GM12874 (cell line): ENCODE results near the gene SPPL2B.

Experiments used
- TF ChIP-seq, protein P1 (sequence below): IDR thresholded peaks from 2 replicates; pipeline ENCODE4 v1.5.1; 2011; ENCODE audit warnings: low read depth, mild to moderate bottlenecking, control low read depth, low read length, moderate library complexity; ENCODE audit not compliant: insufficient read depth

SPPL2B gene

DNA sequence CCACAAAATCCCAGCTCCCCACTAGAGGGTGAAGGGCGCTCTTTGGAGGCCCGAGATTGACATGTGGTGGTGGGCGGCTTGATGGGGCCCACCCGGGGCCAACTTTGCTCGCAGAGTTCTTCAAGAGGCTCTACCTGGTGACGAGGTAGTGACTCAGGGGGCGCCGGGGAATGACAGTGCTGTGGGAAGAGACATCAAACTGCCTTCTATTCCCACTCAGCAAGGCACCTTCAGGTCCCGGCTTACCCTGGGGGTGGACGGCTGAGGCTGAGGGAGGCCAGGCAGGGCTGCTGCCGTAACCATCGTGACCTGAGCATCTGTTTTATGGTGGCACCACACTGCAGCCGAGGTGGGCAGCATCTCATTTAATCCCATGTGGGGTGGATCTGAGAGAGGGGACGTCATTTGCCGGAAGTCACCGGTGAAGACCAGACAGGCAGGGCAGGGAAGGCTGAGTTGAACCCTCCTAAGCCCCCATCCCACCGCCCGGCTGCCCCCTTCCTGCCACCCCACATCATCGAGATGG, 22.1 kb upstream of the SPPL2B start:
- TF ChIP-seq, protein P1, sequence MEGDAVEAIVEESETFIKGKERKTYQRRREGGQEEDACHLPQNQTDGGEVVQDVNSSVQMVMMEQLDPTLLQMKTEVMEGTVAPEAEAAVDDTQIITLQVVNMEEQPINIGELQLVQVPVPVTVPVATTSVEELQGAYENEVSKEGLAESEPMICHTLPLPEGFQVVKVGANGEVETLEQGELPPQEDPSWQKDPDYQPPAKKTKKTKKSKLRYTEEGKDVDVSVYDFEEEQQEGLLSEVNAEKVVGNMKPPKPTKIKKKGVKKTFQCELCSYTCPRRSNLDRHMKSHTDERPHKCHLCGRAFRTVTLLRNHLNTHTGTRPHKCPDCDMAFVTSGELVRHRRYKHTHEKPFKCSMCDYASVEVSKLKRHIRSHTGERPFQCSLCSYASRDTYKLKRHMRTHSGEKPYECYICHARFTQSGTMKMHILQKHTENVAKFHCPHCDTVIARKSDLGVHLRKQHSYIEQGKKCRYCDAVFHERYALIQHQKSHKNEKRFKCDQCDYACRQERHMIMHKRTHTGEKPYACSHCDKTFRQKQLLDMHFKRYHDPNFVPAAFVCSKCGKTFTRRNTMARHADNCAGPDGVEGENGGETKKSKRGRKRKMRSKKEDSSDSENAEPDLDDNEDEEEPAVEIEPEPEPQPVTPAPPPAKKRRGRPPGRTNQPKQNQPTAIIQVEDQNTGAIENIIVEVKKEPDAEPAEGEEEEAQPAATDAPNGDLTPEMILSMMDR: no peak

- TF ChIP-seq, protein P1: no peak
Measured at GRCh38 chr19:2306971-2307370, 21.5 kb upstream of the SPPL2B start.

- TF ChIP-seq, protein P1: no peak
Measured at GRCh38 chr19:2307518-2308012, 20.9 kb upstream of the SPPL2B start.

- TF ChIP-seq, protein P1: no peak
Measured at GRCh38 chr19:2308114-2308556, 20.3 kb upstream of the SPPL2B start, which contains the start of gene LINGO3. Gene LINGO3, minus strand, starts transcription at chr19:2308154. Its CDS starts 16,378 bp downstream, at chr19:2291776.

- TF ChIP-seq, protein P1: no peak
Measured at GRCh38 chr19:2309734-2310362, 18.6 kb upstream of the SPPL2B start.

DNA sequence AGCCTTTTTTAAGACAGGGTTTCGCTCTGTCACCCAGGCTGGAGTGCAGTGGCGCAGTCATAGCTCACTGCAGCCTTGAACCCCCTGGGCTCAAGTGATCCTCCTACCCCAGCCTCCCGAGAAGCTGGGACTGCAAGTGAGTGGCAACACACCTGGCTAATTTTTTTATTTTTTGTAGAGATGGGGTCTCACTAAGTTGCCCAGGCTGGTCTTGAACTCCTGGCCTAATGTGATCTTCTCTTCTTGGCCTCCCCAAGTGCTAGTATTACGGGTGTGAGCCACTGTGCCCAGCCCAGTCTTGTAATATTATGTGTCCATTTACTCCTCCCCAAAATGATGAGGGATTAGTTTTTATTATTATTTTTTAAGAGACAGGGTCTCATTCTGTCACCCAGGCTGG, 17.4 kb upstream of the SPPL2B start:
- TF ChIP-seq, protein P1: no peak

GRCh38 chr19:2312820-2313501, 15.5 kb upstream of the SPPL2B start:
- TF ChIP-seq, protein P1: no peak
